RWPE1 (cell line): Measurements from ENCODE around the gene SPC24.
A peak's percentile ranks its signal among the peaks of the same experiment; 100 is the strongest.
"Not testable (repeated sequence)": the region's sequence is repeated elsewhere in the genome, so short reads cannot be mapped to it uniquely, and the experiment has no call there.

ENCODE experiments used
- CTCF ChIA-PET: fragments of 350-600 bp; sonication (Branson Sonifier 250); formaldehyde crosslinking; extraction: SDS; loops from one replicate; lab custom pipeline; 2021; lab: Yijun Ruan, JAX
- POLR2A ChIA-PET: fragments of 400-600 bp; formaldehyde crosslinking; extraction: SDS; loops from one replicate; lab custom pipeline; 2020; ENCODE audit warnings: antibody characterized with exemption; ENCODE audit not compliant: low non-redundant PET; lab: Yijun Ruan, JAX
- DNase-seq: peaks from one replicate; pipeline ENCODE4 v3.0.0; 2012; ENCODE audit warnings: low spot score
- H3K27ac ChIP-seq: fragments of 450-650 bp; 2 replicates; pipeline ENCODE4 v1.5.1; 2017
- CTCF ChIP-seq: fragments of 450-650 bp; conservative IDR thresholded peaks from 2 replicates; pipeline ENCODE4 v1.5.1; 2017; ENCODE audit warnings: low read depth, mild to moderate bottlenecking

SPC24 gene

GRCh38 chr19:11100049-11100448, 55.5 kb downstream of the SPC24 start:
- ChIA-PET CTCF (no interaction called here), POLR2A (no interaction called here)
- no peak for DNase-seq
- H3K27ac ChIP-seq, result peak overlapping the region; percentile 80
- TF ChIP-seq CTCF, result no peak

- H3K27ac ChIP-seq, result peak overlapping the region; percentile 98
- CTCF ChIA-PET, result interaction anchor here (0.7 kb wide), 1 partner anchor 1449 kb away, joined by 4 read pairs; no protein-coding TSS in a partner anchor
- no peak for TF ChIP-seq CTCF
- POLR2A ChIA-PET, result no interaction called here
- no peak for DNase-seq
Measured at GRCh38 chr19:11098861-11099260, 56.7 kb downstream of the SPC24 start.

- no peak for DNase-seq
- peak overlapping the region; percentile 98 for H3K27ac ChIP-seq
- TF ChIP-seq CTCF, result no peak
- ChIA-PET CTCF (interaction anchor here (0.7 to 1.0 kb wide), 2 partner anchors 28 to 1450 kb away, joined by 4 to 6 read pairs; no protein-coding TSS in a partner anchor), POLR2A (no interaction called here)
Measured at GRCh38 chr19:11098327-11098726, 57.3 kb downstream of the SPC24 start.

GRCh38 chr19:11097367-11097766, 58.2 kb downstream of the SPC24 start:
- DNase-seq, POLR2A ChIA-PET: not testable (repeated sequence)
- CTCF ChIA-PET, result interaction anchor here (1.0 kb wide), 1 partner anchor 29 kb away, joined by 6 read pairs; no protein-coding TSS in a partner anchor
- peak overlapping the region; percentile 98 for H3K27ac ChIP-seq

- peak overlapping the region; percentile 98 for H3K27ac ChIP-seq
- ChIA-PET CTCF (interaction anchor here (0.6 to 1.5 kb wide), 2 partner anchors 60 to 403 kb away, joined by 4 to 5 read pairs; no protein-coding TSS in a partner anchor), POLR2A (no interaction called here)
- TF ChIP-seq CTCF, result no peak
- DNase-seq, result no peak
Measured at GRCh38 chr19:11096210-11096841, 59.3 kb downstream of the SPC24 start.
